Astrocyte (in vitro differentiated cells and primary cell): ENCODE measurements around the gene KIAA1549. TPM values are rescaled to one million over a fixed set of nuclear protein-coding genes. Genes with fewer than 3 reads are reported as not detected.

ENCODE experiments used
- DNase-seq: peaks from one replicate; pipeline ENCODE4 v3.0.0-alpha.2; 2010; ENCODE audit warnings: low read depth
- FAIRE-seq: peaks from 2 replicates; lab custom pipeline; 2011; peaks lifted over from hg19 to GRCh38; lab: Jason Lieb, UNC
- H2AFZ ChIP-seq: 2 replicates; pipeline ENCODE4 v1.6.0; 2012; ENCODE audit warnings: low read depth, low read length, inconsistent platforms
- H3K27ac ChIP-seq: 2 replicates; pipeline ENCODE4 v1.5.1; 2011; ENCODE audit warnings: low read depth, low read length, inconsistent platforms
- H3K27me3 ChIP-seq: 2 replicates; pipeline ENCODE4 v1.6.0; 2011; ENCODE audit warnings: low read length, inconsistent platforms; ENCODE audit not compliant: insufficient read depth
- H3K36me3 ChIP-seq: 2 replicates; pipeline ENCODE4 v1.5.1; 2011; ENCODE audit warnings: low read length, inconsistent platforms; ENCODE audit not compliant: insufficient read depth
- H3K4me1 ChIP-seq: 2 replicates; pipeline ENCODE4 v1.5.1; 2011; ENCODE audit warnings: low read length, inconsistent platforms; ENCODE audit not compliant: insufficient read depth
- H3K4me2 ChIP-seq: 2 replicates; pipeline ENCODE4 v1.6.0; 2012; ENCODE audit warnings: low read length, inconsistent platforms
- H3K4me3 ChIP-seq: 2 replicates; pipeline ENCODE4 v1.5.1; 2011; ENCODE audit warnings: low read depth, mild to moderate bottlenecking, low read length, inconsistent platforms; ENCODE audit not compliant: insufficient read depth
- H3K79me2 ChIP-seq: 2 replicates; pipeline ENCODE4 v1.6.0; 2012; ENCODE audit warnings: mild to moderate bottlenecking, low read length, inconsistent platforms; ENCODE audit not compliant: insufficient read depth
- H3K9ac ChIP-seq: 2 replicates; pipeline ENCODE4 v1.6.0; 2012; ENCODE audit warnings: mild to moderate bottlenecking, low read length, inconsistent platforms
- H3K9me3 ChIP-seq: 2 replicates; pipeline ENCODE4 v1.5.1; 2012; ENCODE audit warnings: low read depth, mild to moderate bottlenecking, low read length, inconsistent platforms; ENCODE audit not compliant: insufficient read depth
- H4K20me1 ChIP-seq: 2 replicates; pipeline ENCODE4 v1.6.0; 2012; ENCODE audit warnings: low read length, inconsistent platforms; ENCODE audit not compliant: insufficient read depth
- H3K27ac Mint-ChIP-seq: one replicate; pipeline ENCODE4 v1.8.0; 2021; ENCODE audit warnings: mild to moderate bottlenecking, mixed read lengths; ENCODE audit not compliant: unreplicated experiment
- H3K27me3 Mint-ChIP-seq: one replicate; pipeline ENCODE4 v1.8.0; 2021; ENCODE audit warnings: low read depth, mixed read lengths; ENCODE audit not compliant: unreplicated experiment
- H3K36me3 Mint-ChIP-seq: one replicate; pipeline ENCODE4 v1.8.0; 2021; ENCODE audit warnings: low read depth, mixed read lengths; ENCODE audit not compliant: unreplicated experiment
- H3K4me1 Mint-ChIP-seq: one replicate; pipeline ENCODE4 v1.8.0; 2021; ENCODE audit warnings: low read depth, mixed read lengths; ENCODE audit not compliant: unreplicated experiment
- H3K4me3 Mint-ChIP-seq: one replicate; pipeline ENCODE4 v1.8.0; 2021; ENCODE audit warnings: mild to moderate bottlenecking, moderate library complexity, mixed read lengths; ENCODE audit not compliant: unreplicated experiment
- H3K9me3 Mint-ChIP-seq: one replicate; pipeline ENCODE4 v1.8.0; 2021; ENCODE audit warnings: mild to moderate bottlenecking, mixed read lengths; ENCODE audit not compliant: unreplicated experiment
- CTCF ChIP-seq: IDR thresholded peaks from 2 replicates; pipeline ENCODE4 v1.5.1; 2011; ENCODE audit warnings: low read depth, mild to moderate bottlenecking, inconsistent platforms, low read length, moderate library complexity; ENCODE audit not compliant: insufficient read depth
- EZH2 ChIP-seq: IDR thresholded peaks from 2 replicates; pipeline ENCODE4 v1.6.1; 2012; ENCODE audit warnings: mild to moderate bottlenecking, low read length, inconsistent platforms; ENCODE audit not compliant: insufficient read depth
- total RNA-seq: library from RNA; stranded (reverse); gene quantifications from 2 replicates; pipeline ENCODE4 v1.2.1, GENCODE V29; 2021

Gene KIAA1549
- total RNA-seq, 1 donor from 2014 or later = 10.3 TPM

- no peak for DNase-seq
- no peaks in the 10 kb centered on the region for H3K36me3 ChIP-seq
- Mint-ChIP-seq H3K4me3 (no peak overlapping the region), H3K36me3 (no peaks in the 10 kb centered on the region), H3K27ac (no peak overlapping the region), H3K4me1 (no peaks in the 10 kb centered on the region), H3K9me3 (peaks cover 6% of the 10 kb centered on the region), H3K27me3 (no peaks in the 10 kb centered on the region)
- no peak overlapping the region for H2AFZ ChIP-seq
- no peak for FAIRE-seq
- no peaks in the 10 kb centered on the region for H3K79me2 ChIP-seq
- no peak overlapping the region for H3K4me2 ChIP-seq
- H4K20me1 ChIP-seq = no peaks in the 10 kb centered on the region
- H3K9ac ChIP-seq = no peak overlapping the region
- no peaks in the 10 kb centered on the region for H3K4me1 ChIP-seq
- no peaks in the 10 kb centered on the region for H3K27me3 ChIP-seq
- H3K27ac ChIP-seq = no peak overlapping the region
- no peaks in the 10 kb centered on the region for H3K9me3 ChIP-seq
- no peak for TF ChIP-seq CTCF
- no peak for TF ChIP-seq EZH2
- H3K4me3 ChIP-seq = no peak overlapping the region
Measured at GRCh38 chr7:138822867-138823535, 158.2 kb downstream of the KIAA1549 start.

- DNase-seq = no peak
- Mint-ChIP-seq H3K4me1 (no peaks in the 10 kb centered on the region), H3K27ac (no peak overlapping the region), H3K4me3 (no peak overlapping the region), H3K9me3 (peaks cover 6% of the 10 kb centered on the region), H3K27me3 (no peaks in the 10 kb centered on the region), H3K36me3 (no peaks in the 10 kb centered on the region)
- no peak overlapping the region for H3K4me2 ChIP-seq
- H3K9me3 ChIP-seq = no peaks in the 10 kb centered on the region
- H3K4me1 ChIP-seq = no peaks in the 10 kb centered on the region
- H3K36me3 ChIP-seq = no peaks in the 10 kb centered on the region
- H3K27me3 ChIP-seq = no peaks in the 10 kb centered on the region
- no peaks in the 10 kb centered on the region for H4K20me1 ChIP-seq
- no peak overlapping the region for H3K27ac ChIP-seq
- TF ChIP-seq EZH2 = no peak
- no peak for TF ChIP-seq CTCF
- H3K9ac ChIP-seq = no peak overlapping the region
- FAIRE-seq = no peak
- no peaks in the 10 kb centered on the region for H3K79me2 ChIP-seq
- no peak overlapping the region for H2AFZ ChIP-seq
- H3K4me3 ChIP-seq = no peak overlapping the region
Measured at GRCh38 chr7:138821912-138822311, 159.3 kb downstream of the KIAA1549 start.

GRCh38 chr7:138819625-138820024, 161.6 kb downstream of the KIAA1549 start:
- Mint-ChIP-seq H3K9me3 (peaks cover 1% of the 10 kb centered on the region), H3K36me3 (no peaks in the 10 kb centered on the region), H3K4me3 (no peak overlapping the region), H3K4me1 (no peaks in the 10 kb centered on the region), H3K27me3 (no peaks in the 10 kb centered on the region), H3K27ac (no peak overlapping the region)
- Histone ChIP-seq H3K27me3 (no peaks in the 10 kb centered on the region), H3K79me2 (no peaks in the 10 kb centered on the region), H3K27ac (no peak overlapping the region), H3K4me1 (no peaks in the 10 kb centered on the region), H3K4me3 (no peak overlapping the region), H4K20me1 (no peaks in the 10 kb centered on the region), H3K9me3 (no peaks in the 10 kb centered on the region), H3K4me2 (no peak overlapping the region), H3K9ac (no peak overlapping the region), H3K36me3 (no peaks in the 10 kb centered on the region), H2AFZ (no peak overlapping the region)
- DNase-seq = no peak
- FAIRE-seq = no peak
- TF ChIP-seq EZH2 (no peak), CTCF (no peak)
